Measurements from ENCODE around the gene DOCK6.

GRCh38 chr19:11175920-11176319 lies 86.4 kb downstream of the DOCK6 start:
- TF ChIP-seq, protein P1, sequence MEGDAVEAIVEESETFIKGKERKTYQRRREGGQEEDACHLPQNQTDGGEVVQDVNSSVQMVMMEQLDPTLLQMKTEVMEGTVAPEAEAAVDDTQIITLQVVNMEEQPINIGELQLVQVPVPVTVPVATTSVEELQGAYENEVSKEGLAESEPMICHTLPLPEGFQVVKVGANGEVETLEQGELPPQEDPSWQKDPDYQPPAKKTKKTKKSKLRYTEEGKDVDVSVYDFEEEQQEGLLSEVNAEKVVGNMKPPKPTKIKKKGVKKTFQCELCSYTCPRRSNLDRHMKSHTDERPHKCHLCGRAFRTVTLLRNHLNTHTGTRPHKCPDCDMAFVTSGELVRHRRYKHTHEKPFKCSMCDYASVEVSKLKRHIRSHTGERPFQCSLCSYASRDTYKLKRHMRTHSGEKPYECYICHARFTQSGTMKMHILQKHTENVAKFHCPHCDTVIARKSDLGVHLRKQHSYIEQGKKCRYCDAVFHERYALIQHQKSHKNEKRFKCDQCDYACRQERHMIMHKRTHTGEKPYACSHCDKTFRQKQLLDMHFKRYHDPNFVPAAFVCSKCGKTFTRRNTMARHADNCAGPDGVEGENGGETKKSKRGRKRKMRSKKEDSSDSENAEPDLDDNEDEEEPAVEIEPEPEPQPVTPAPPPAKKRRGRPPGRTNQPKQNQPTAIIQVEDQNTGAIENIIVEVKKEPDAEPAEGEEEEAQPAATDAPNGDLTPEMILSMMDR (IDR thresholded peaks at IDR 0.05): no peak
- TF ChIP-seq ZFX (IDR thresholded peaks at IDR 0.05; ENCODE audit: borderline replicate concordance): no peak

Data from 22Rv1 (cell line).